Glomerular visceral epithelial cell (primary cell): ENCODE measurements around the gene LAMA5.

ENCODE experiments used
- DNase-seq: peaks from one replicate; pipeline ENCODE4 v3.0.0-alpha.2; 2016; ENCODE audit errors: extremely low spot score

Gene LAMA5

GRCh38 chr20:62265365-62265764, 101.7 kb downstream of the LAMA5 start:
- DNase-seq, result no peak

GRCh38 chr20:62263396-62263795, 103.7 kb downstream of the LAMA5 start:
- DNase-seq, result no peak

- DNase-seq, result no peak
Observed at GRCh38 chr20:62262064-62262463, 105.0 kb downstream of the LAMA5 start.

- no peak for DNase-seq
Observed at GRCh38 chr20:62259294-62259565, 107.9 kb downstream of the LAMA5 start.
